Caco-2 (cell line): Measurements from ENCODE around the gene GCN1. TPM values are rescaled to one million over a fixed set of nuclear protein-coding genes. Genes with fewer than 3 reads are reported as not detected.

ENCODE experiments used
- BruUV-seq: library from RNA; stranded (reverse); fragments of 400-500 nt; replicated peaks from 2 replicates; lab custom pipeline; 2021; lab: Mats Ljungman, UMichigan
- CTCF ChIA-PET: fragments of 300-600 bp; sonication (Branson Sonifier 250); formaldehyde crosslinking; loops from one replicate; lab custom pipeline; 2022; ENCODE audit warnings: antibody characterized with exemption; lab: Charles Lee
- POLR2A ChIA-PET: fragments of 300-600 bp; sonication (Branson Sonifier 250); formaldehyde crosslinking; loops from one replicate; lab custom pipeline; 2022; ENCODE audit warnings: antibody characterized with exemption; lab: Charles Lee
- DNase-seq, 2 experiments: peaks; one replicate each; pipeline versions ENCODE4 v3.0.0 to v3.0.0-alpha.2; 2020 to 2022
- H3K27me3 ChIP-seq: replicated peaks from 2 replicates; pipeline ENCODE4 v1.6.0; 2011; ENCODE audit warnings: low read length; ENCODE audit not compliant: control insufficient read depth, insufficient read depth
- H3K36me3 ChIP-seq: 2 replicates; pipeline ENCODE4 v1.5.1; 2011; ENCODE audit warnings: low read length; ENCODE audit not compliant: control insufficient read depth, insufficient read depth
- H3K4me1 ChIP-seq: fragments of 250-450 bp; sonication (Bioruptor Pico); 2 replicates; pipeline ENCODE4 v1.5.1; 2020; ENCODE audit warnings: mild to moderate bottlenecking
- H3K4me3 ChIP-seq: 2 replicates; pipeline ENCODE4 v1.5.1; 2011; ENCODE audit warnings: low read depth, mild to moderate bottlenecking, control low read depth, low read length
- H3K9me3 ChIP-seq: fragments of 250-450 bp; sonication (Bioruptor Pico); 2 replicates; pipeline ENCODE4 v1.5.1; 2020; ENCODE audit warnings: mild to moderate bottlenecking, moderate library complexity
- H3K27ac Mint-ChIP-seq: one replicate; pipeline ENCODE4 v1.8.0; 2022; ENCODE audit warnings: mixed read lengths; ENCODE audit not compliant: unreplicated experiment
- H3K27me3 Mint-ChIP-seq: one replicate; pipeline ENCODE4 v1.8.0; 2022; ENCODE audit warnings: mixed read lengths; ENCODE audit not compliant: insufficient read depth, unreplicated experiment
- H3K36me3 Mint-ChIP-seq: one replicate; pipeline ENCODE4 v1.8.0; 2022; ENCODE audit warnings: mild to moderate bottlenecking, mixed read lengths; ENCODE audit not compliant: insufficient read depth, unreplicated experiment
- H3K4me1 Mint-ChIP-seq: one replicate; pipeline ENCODE4 v1.8.0; 2022; ENCODE audit warnings: low read depth, mixed read lengths; ENCODE audit not compliant: unreplicated experiment
- H3K4me3 Mint-ChIP-seq: one replicate; pipeline ENCODE4 v1.8.0; 2022; ENCODE audit warnings: mild to moderate bottlenecking, moderate library complexity, mixed read lengths; ENCODE audit not compliant: unreplicated experiment
- H3K9me3 Mint-ChIP-seq: one replicate; pipeline ENCODE4 v1.8.0; 2022; ENCODE audit warnings: mixed read lengths; ENCODE audit not compliant: unreplicated experiment
- CTCF ChIP-seq, 2 experiments: fragments of 200-600 bp in 1 of 2; IDR thresholded peaks; 1 replicate in 1 of 2; 2 replicates in 1 of 2; pipeline versions ENCODE4 v1.5.1 to v1.8.0; 2011 to 2022; ENCODE audit warnings: antibody characterized with exemption in 1 of 2, control low read depth in 1 of 2, inconsistent platforms in 1 of 2, low read depth in 1 of 2, low read length in 1 of 2, mild to moderate bottlenecking in 1 of 2, moderate library complexity in 1 of 2; ENCODE audit not compliant: insufficient read depth in 1 of 2, severe bottlenecking in 1 of 2, unreplicated experiment in 1 of 2
- intact Hi-C: fragments of 100-400 bp; cut with micrococcal nuclease; formaldehyde crosslinking; loops from one replicate; pipeline ENCODE4 v1.10.0; 2022; ENCODE audit not compliant: unreplicated experiment
- total RNA-seq: library from RNA; stranded (reverse); gene quantifications from 2 replicates; pipeline ENCODE4 v1.2.3, GENCODE V29; 2022

GCN1 gene
- total RNA-seq, 1 experiment from 2014 or later: 154 TPM

- H3K36me3 Mint-ChIP-seq: peaks cover 88% of the 10 kb centered on the region
Measured at GRCh38 chr12:120157678-120158077, 36.8 kb downstream of the GCN1 start.

GRCh38 chr12:120156315-120157259 is 37.9 kb downstream of the GCN1 start:
- no peak overlapping the region for H3K4me3 ChIP-seq
- H3K27ac Mint-ChIP-seq: no peak overlapping the region
- H3K4me1 Mint-ChIP-seq: no peaks in the 10 kb centered on the region
- ChIA-PET CTCF (no interaction called here), POLR2A (no interaction called here)
- H3K4me3 Mint-ChIP-seq: no peak overlapping the region
- H3K27me3 ChIP-seq: no peaks in the 10 kb centered on the region
- H3K9me3 ChIP-seq: no peaks in the 10 kb centered on the region
- TF ChIP-seq CTCF (IDR thresholded peaks at IDR 0.05; ENCODE audit: insufficient read depth in 1 of 2, low read depth in 1 of 2, low read length in 1 of 2, severe bottlenecking in 1 of 2, unreplicated experiment in 1 of 2): no peak
- no peaks in the 10 kb centered on the region for H3K4me1 ChIP-seq
- peaks cover 11% of the 10 kb centered on the region for H3K36me3 ChIP-seq
- no peaks in the 10 kb centered on the region for H3K27me3 Mint-ChIP-seq
- H3K36me3 Mint-ChIP-seq: peaks cover 86% of the 10 kb centered on the region
- no peak for DNase-seq
- intact Hi-C loops: no loop called here
- no TSS peak for BruUV-seq
- H3K9me3 Mint-ChIP-seq: no peaks in the 10 kb centered on the region

More at GRCh38 chr12:120157678-120158077, 36.8 kb downstream of the GCN1 start:
- Histone ChIP-seq H3K4me3 (no peak overlapping the region), H3K36me3 (peaks cover 13% of the 10 kb centered on the region), H3K4me1 (no peaks in the 10 kb centered on the region), H3K27me3 (no peaks in the 10 kb centered on the region), H3K9me3 (no peaks in the 10 kb centered on the region)
- Mint-ChIP-seq H3K27me3 (no peaks in the 10 kb centered on the region), H3K27ac (no peak overlapping the region), H3K4me1 (no peaks in the 10 kb centered on the region), H3K4me3 (no peak overlapping the region), H3K9me3 (no peaks in the 10 kb centered on the region)
- no TSS peak for BruUV-seq
- intact Hi-C loops: no loop called here
- CTCF ChIA-PET: no interaction called here
- POLR2A ChIA-PET: no interaction called here
- TF ChIP-seq CTCF (IDR thresholded peaks at IDR 0.05; ENCODE audit: insufficient read depth in 1 of 2, low read depth in 1 of 2, low read length in 1 of 2, severe bottlenecking in 1 of 2, unreplicated experiment in 1 of 2): no peak
- no peak for DNase-seq

DNA sequence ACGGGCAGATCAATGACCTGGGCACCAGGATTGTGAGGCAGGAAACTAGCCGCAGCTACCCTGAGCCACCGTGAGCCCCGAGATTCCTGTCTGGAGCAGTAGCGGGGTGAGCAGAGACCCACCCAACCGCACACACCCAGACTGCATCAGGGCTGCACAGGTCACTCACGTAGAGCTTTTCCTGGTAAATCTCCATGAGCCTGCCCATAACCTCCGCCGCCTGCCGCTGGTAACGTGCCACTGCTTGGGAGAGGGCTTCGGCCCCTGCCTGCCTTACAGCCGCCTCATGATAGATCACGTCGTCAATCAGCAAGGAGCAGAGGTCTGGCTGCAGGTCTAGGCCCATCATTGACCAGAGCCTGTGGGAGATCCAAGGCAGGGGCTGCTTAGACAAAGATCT is 39.4 kb downstream of the GCN1 start:
- no TSS peak for BruUV-seq
- Mint-ChIP-seq H3K9me3 (no peaks in the 10 kb centered on the region), H3K4me3 (no peak overlapping the region), H3K27ac (no peak overlapping the region), H3K4me1 (no peaks in the 10 kb centered on the region), H3K27me3 (no peaks in the 10 kb centered on the region), H3K36me3 (peaks cover 87% of the 10 kb centered on the region)
- H3K9me3 ChIP-seq: no peaks in the 10 kb centered on the region
- peaks cover 11% of the 10 kb centered on the region for H3K36me3 ChIP-seq
- ChIA-PET POLR2A (no interaction called here), CTCF (no interaction called here)
- no peak for DNase-seq
- no peak for TF ChIP-seq CTCF (IDR thresholded peaks at IDR 0.05; ENCODE audit: insufficient read depth in 1 of 2, low read depth in 1 of 2, low read length in 1 of 2, severe bottlenecking in 1 of 2, unreplicated experiment in 1 of 2)
- no peaks in the 10 kb centered on the region for H3K4me1 ChIP-seq
- intact Hi-C loops: no loop called here
- no peak overlapping the region for H3K4me3 ChIP-seq
- no peaks in the 10 kb centered on the region for H3K27me3 ChIP-seq
